ENCODE results near the gene BLVRB. TPM values are rescaled to one million over a fixed set of nuclear protein-coding genes. Genes with fewer than 3 reads are reported as not detected.
"Not testable (repeated sequence)": the region's sequence is repeated elsewhere in the genome, so short reads cannot be mapped to it uniquely, and the experiment has no call there.

The BLVRB gene
- total RNA-seq, 1 donor from 2014 or later = 123 TPM

DNA sequence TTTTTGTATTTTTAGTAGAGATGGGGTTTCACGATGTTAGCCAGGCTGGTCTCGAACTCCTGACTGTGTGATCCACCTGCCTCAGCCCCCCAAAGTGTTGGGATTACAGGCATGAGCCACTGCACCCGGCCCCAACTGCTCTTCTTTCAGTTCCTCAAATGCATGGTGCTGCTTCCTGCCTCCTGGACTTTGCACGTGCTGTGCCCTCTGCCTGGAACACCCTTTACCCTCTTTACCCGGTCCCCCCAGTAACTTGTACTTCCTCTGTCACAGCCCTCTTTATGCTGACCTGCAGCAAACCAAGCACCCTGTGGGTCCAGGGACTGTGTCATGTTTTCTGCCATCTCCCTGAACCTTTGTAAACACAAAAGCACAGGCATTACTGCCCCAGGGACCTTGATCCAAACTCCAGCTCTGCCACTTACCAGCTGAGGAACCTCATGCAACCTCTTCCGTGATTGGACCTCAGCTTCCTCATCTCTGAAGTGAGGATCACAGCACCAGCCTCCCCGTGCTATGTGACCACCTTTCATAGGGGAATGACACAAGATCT is 3.8 kb downstream of the BLVRB start:
- Histone ChIP-seq H3K4me1 (peaks cover 45% of the 10 kb centered on the region), H3K36me3 (peaks cover 19% of the 10 kb centered on the region), H3K9me3 (no peaks in the 10 kb centered on the region), H3K4me3 (no peak overlapping the region), H3K27ac (peak overlapping the region; percentile 37), H3K27me3 (ENCODE audit: low read depth) (no peaks in the 10 kb centered on the region)
- TF ChIP-seq CTCF (IDR thresholded peaks at IDR 0.05) = no peak
- ATAC-seq = no peak
- peak; percentile 78 for DNase-seq
- intact Hi-C loops (cut with DNase I) = no loop called here

DNA sequence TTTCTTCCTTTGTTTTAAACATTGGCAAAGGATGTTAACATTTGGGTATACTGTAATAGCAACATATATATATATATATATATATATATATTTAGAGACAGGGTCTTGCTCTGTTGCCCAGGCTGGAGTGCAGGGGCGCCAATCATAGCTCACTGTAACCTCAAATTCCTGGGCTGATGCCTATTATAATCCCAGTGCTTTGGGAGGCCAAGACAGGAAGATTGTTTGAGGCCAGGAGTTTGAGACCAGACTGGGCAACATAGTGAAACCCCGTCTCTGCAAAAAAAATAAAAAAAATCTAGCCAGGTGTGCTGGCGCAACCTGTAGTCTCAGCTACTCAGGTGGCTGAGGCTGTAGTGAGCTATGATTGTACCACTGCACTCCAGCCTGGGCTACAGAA is 5.4 kb downstream of the BLVRB start:
- no peak for TF ChIP-seq CTCF (IDR thresholded peaks at IDR 0.05)
- no peaks in the 10 kb centered on the region for H3K9me3 ChIP-seq
- no peak overlapping the region for H3K27ac ChIP-seq
- no peak for ATAC-seq
- H3K36me3 ChIP-seq = peaks cover 34% of the 10 kb centered on the region
- DNase-seq = no peak
- H3K27me3 ChIP-seq (ENCODE audit: low read depth) = no peaks in the 10 kb centered on the region
- H3K4me3 ChIP-seq = no peak overlapping the region
- H3K4me1 ChIP-seq = peaks cover 34% of the 10 kb centered on the region
- intact Hi-C loops (cut with DNase I) = no loop called here

DNA sequence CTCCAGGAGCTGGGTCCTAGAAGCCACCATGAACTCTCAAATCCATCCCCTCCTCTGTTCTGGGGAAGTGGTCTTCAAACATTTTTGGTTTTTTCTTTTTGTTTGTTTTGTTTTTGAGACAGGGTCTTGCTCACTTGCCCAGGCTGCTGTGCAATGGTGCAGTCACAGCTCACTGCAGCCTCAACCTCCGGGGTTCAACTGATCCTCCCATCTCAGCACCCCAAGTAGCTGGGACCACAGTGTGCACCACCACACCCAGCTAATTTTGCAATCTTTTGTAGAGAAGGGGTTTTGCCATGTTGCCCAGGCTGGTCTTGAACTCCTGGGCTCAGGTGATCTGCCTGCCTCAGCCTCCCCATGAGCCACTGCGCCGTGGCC is 7.0 kb downstream of the BLVRB start:
- no peak for TF ChIP-seq CTCF (IDR thresholded peaks at IDR 0.05)
- no peak overlapping the region for H3K4me3 ChIP-seq
- ATAC-seq = no peak
- no peaks in the 10 kb centered on the region for H3K9me3 ChIP-seq
- no peaks in the 10 kb centered on the region for H3K27me3 ChIP-seq (ENCODE audit: low read depth)
- intact Hi-C loops (cut with DNase I) = no loop called here
- peaks cover 44% of the 10 kb centered on the region for H3K36me3 ChIP-seq
- no peak overlapping the region for H3K27ac ChIP-seq
- H3K4me1 ChIP-seq = peaks cover 18% of the 10 kb centered on the region
- DNase-seq = no peak

DNA sequence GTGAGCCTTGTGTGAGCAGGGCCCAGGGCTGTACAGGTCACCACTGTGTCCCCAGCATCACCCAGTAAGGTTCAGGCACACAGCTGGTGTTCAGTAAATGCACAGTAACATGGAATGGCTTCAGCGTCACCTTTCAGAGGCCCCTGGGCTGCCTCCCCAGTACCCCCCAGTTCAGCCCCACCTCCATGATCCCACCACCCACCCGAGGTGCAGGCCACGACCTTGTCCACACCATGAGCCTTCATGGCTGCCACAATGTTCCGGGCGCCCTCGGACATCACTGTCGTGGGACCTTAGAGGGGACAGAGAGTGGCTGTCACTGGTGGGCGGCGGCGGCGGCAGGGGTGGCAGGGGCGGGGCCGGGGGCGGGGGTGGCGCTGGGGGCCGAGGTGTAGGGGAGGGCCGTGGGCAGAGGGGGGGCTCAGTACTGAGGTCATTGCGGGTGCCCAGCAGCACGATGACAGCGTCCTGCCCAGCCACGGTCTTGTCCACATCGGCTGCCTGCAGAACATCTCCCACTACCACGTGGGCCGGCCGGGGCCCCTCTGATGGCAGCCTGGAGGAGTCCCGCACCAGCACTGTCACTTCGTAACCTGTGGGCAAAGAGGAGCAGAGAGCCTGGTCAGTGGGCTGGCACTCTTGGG is 7.5 kb downstream of the BLVRB start:
- peaks cover 44% of the 10 kb centered on the region for H3K36me3 ChIP-seq
- TF ChIP-seq CTCF (IDR thresholded peaks at IDR 0.05) = no peak
- no peak for ATAC-seq
- DNase-seq = no peak
- peaks cover 16% of the 10 kb centered on the region for H3K4me1 ChIP-seq
- H3K9me3 ChIP-seq = no peaks in the 10 kb centered on the region
- no peaks in the 10 kb centered on the region for H3K27me3 ChIP-seq (ENCODE audit: low read depth)
- H3K27ac ChIP-seq = no peak overlapping the region
- intact Hi-C loops (cut with DNase I) = no loop called here
- no peak overlapping the region for H3K4me3 ChIP-seq

GRCh38 chr19:40457048-40457447 is 8.5 kb downstream of the BLVRB start:
- Histone ChIP-seq H3K27me3 (ENCODE audit: low read depth) (no peaks in the 10 kb centered on the region), H3K4me3 (no peak overlapping the region), H3K36me3 (peaks cover 44% of the 10 kb centered on the region), H3K9me3 (no peaks in the 10 kb centered on the region), H3K27ac (no peak overlapping the region), H3K4me1 (peaks cover 11% of the 10 kb centered on the region)
- intact Hi-C loops (cut with DNase I) = no loop called here
- TF ChIP-seq CTCF (IDR thresholded peaks at IDR 0.05) = no peak
- ATAC-seq (no peak), DNase-seq (no peak)

GRCh38 chr19:40453943-40454342 is 11.6 kb downstream of the BLVRB start:
- H3K27ac ChIP-seq; H3K9me3 ChIP-seq; H3K4me1 ChIP-seq; intact Hi-C loops (cut with DNase I); ATAC-seq; DNase-seq; H3K4me3 ChIP-seq; H3K27me3 ChIP-seq (ENCODE audit: low read depth): not testable (repeated sequence)
- H3K36me3 ChIP-seq = peaks cover 63% of the 10 kb centered on the region
